ENCODE results near the gene PDE4C. TPM values are rescaled to one million over a fixed set of nuclear protein-coding genes. Genes with fewer than 3 reads are reported as not detected.

The PDE4C gene
- total and polyA plus RNA-seq, 9 of the 15 experiments (the other 6 are each of a cell fraction or from before 2014, with no cell fraction given) = 0.04 to 0.91 (median 0.20) TPM; not detected in 1

GRCh38 chr19:18205200-18205892 is 20.9 kb downstream of the PDE4C start (continued):
- TF ChIP-seq NELFE (IDR thresholded peaks at IDR 0.05; ENCODE audit: insufficient read depth, insufficient read length) = no peak
- no peak for TF ChIP-seq NCOA2 (IDR thresholded peaks at IDR 0.05; ENCODE audit: partially characterized antibody in 2 of 2)
- no peak for TF ChIP-seq NFIX (CRISPR knock-in tag; IDR thresholded peaks at IDR 0.05; ENCODE audit: low read depth)
- no peak for TF ChIP-seq EZH2 (IDR thresholded peaks at IDR 0.05; ENCODE audit: borderline replicate concordance, low read depth, low read length)
- no peak for TF ChIP-seq MBD2 (IDR thresholded peaks at IDR 0.05; ENCODE audit: borderline replicate concordance, low read depth)
- TF ChIP-seq GATAD2B (IDR thresholded peaks at IDR 0.05; ENCODE audit: borderline replicate concordance) = 0 out of 2 replicates have a peak, but pooled peaks have one; percentile 7
- TF ChIP-seq NFE2 (IDR thresholded peaks at IDR 0.05; ENCODE audit: low read depth) = no peak
- peak; percentile 83 for TF ChIP-seq EGR1 (conservative IDR thresholded peaks at IDR 0.05)
- TF ChIP-seq ARID4B (CRISPR knock-in tag; IDR thresholded peaks at IDR 0.05) = 0 out of 2 replicates have a peak, but pooled peaks have one; percentile 47
- no peak for TF ChIP-seq SOX6 (IDR thresholded peaks at IDR 0.05)
- no peak for TF ChIP-seq ZNF511 (CRISPR knock-in tag; IDR thresholded peaks at IDR 0.05)
- TF ChIP-seq MAZ (CRISPR knock-in tag; conservative IDR thresholded peaks at IDR 0.05 in 1 of 2, IDR thresholded peaks at IDR 0.05 in 1 of 2) = peak; percentile 5 to 74; a peak in 3 of 4 replicates
- no peak for TF ChIP-seq ZSCAN32 (CRISPR knock-in tag; IDR thresholded peaks at IDR 0.05)
- no peak for TF ChIP-seq MXI1 (IDR thresholded peaks at IDR 0.05; ENCODE audit: low read depth, low read length)
- TF ChIP-seq THRAP3 (IDR thresholded peaks at IDR 0.05; ENCODE audit: borderline replicate concordance) = 0 out of 2 replicates have a peak, but pooled peaks have one; percentile 20
- TF ChIP-seq ZNF316 (IDR thresholded peaks at IDR 0.05) = no peak
- peak; percentile 37 for TF ChIP-seq NCOR1 (IDR thresholded peaks at IDR 0.05)
- TF ChIP-seq FOXA3 (CRISPR knock-in tag; conservative IDR thresholded peaks at IDR 0.05 in 1 of 2, IDR thresholded peaks at IDR 0.05 in 1 of 2) = peak in 1 of 2 experiments; percentile 49; a peak in 1 of 4 replicates
- no peak for TF ChIP-seq ELK1 (CRISPR knock-in tag; IDR thresholded peaks at IDR 0.05)
- TF ChIP-seq IFI16 (CRISPR knock-in tag; IDR thresholded peaks at IDR 0.05) = no peak
